HG02885 (cell line): ENCODE results near the gene SLC22A1.
A peak's percentile ranks its signal among the peaks of the same experiment; 100 is the strongest.
"Not testable (repeated sequence)": the region's sequence is repeated elsewhere in the genome, so short reads cannot be mapped to it uniquely, and the experiment has no call there.

Experiments
- ATAC-seq: cut with Tn5 transposase; IDR thresholded peaks from one replicate; pipeline ENCODE4 v1.9.1; 2021; ENCODE audit warnings: mild to moderate bottlenecking; ENCODE audit not compliant: unreplicated experiment, poor library complexity

The SLC22A1 gene

DNA sequence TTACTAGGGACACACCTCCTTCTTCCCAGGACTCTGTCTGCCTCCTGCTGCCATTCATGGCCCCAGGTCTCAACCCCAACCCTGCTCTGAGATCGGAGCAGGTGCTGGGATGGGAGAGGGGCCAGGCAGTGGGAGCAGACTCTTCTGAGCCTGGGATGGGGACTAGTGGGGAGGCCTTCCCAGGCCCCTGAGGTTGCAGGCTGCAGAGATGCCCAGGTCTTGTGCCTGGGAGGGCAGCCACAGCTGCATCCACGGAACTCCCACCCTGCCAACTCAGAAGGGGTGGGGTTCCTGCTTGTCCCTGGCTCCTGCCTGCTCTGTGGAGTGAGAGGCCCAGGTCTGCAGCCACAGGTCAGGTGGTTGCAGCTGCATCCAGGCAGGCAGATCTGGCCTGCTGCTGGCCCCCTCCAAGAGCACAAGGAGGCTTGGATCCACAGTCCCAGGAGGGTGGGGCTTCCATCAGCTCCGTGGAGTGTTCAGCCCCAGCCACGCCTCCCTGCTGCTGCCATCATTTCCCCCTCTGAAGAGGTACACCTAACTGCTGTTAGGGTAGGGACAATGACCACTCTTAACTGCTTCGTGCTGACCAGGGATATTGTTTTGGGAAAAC is 2.9 kb upstream of the SLC22A1 start:
- ATAC-seq = no peak

GRCh38 chr6:160120087-160120486 is 1.5 kb upstream of the SLC22A1 start:
- ATAC-seq = no peak

- ATAC-seq = no peak
Measured at GRCh38 chr6:160121981-160122380, 366 bp downstream of the SLC22A1 start.

- ATAC-seq = no peak
Measured at GRCh38 chr6:160122744-160123143, 1.1 kb downstream of the SLC22A1 start.

GRCh38 chr6:160124007-160124406 is 2.4 kb downstream of the SLC22A1 start:
- ATAC-seq = no peak

GRCh38 chr6:160124605-160125004 is 3.0 kb downstream of the SLC22A1 start:
- ATAC-seq = no peak

DNA sequence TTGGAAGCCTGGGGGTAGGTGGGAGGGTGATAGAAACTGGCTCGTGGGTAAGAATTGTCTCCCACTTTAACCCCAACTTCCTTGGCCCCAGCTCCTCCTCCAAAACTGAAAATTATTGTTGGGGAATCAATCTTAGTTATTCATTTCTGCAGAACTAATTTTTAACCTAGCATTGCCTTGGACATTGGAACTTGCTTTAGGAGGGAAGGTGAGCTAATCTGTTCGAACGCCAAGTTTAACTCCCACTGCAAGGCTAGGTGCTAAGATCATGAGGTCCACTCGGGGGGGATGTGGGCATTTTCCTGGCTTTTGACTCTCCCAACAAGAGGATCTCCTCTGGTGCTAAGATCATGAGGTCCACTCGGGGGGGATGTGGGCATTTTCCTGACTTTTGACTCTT is 3.5 kb downstream of the SLC22A1 start:
- not testable (repeated sequence) for ATAC-seq

DNA sequence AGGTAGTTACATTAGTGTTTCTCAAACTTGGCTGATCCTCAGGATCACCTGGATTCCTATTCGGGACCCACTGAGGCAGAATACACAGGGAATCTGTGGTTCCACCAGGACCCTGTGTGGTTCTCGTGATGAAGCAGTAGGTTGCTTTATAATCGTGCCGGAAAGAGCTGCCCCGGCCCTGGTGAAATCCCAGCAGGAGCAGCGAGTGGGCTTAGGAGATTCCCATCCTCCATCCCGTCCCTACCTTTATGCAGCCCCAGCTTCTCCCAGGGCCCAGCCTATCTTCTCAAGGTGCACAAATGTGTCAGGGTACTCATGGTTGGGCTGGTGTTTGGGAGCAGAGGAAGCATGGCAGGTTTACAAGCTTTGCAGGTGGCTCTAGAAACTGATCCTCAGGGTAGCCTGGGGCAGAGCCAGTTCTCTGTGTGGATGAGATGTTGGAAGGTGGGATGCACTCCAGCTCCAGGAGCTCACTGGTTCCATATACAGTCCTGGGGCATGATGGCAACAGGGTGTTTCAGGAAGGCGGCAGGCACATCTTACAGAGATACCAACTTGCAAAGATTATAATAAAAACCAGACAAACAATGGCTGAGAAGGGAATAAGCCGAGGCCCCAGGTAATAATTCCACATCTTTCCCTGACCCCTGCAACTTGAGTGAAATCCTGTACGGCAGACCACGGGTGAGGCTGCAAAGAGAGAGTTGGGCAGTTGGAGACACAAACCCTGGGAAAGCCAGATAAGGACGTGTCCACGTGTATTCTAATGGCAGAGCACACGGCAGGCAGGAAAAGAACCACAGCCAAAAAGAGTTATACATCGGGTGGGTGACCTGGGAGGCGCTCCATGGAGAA is 5.9 kb downstream of the SLC22A1 start:
- no peak for ATAC-seq

GRCh38 chr6:160128125-160128683 is 6.6 kb downstream of the SLC22A1 start:
- ATAC-seq = no peak

DNA sequence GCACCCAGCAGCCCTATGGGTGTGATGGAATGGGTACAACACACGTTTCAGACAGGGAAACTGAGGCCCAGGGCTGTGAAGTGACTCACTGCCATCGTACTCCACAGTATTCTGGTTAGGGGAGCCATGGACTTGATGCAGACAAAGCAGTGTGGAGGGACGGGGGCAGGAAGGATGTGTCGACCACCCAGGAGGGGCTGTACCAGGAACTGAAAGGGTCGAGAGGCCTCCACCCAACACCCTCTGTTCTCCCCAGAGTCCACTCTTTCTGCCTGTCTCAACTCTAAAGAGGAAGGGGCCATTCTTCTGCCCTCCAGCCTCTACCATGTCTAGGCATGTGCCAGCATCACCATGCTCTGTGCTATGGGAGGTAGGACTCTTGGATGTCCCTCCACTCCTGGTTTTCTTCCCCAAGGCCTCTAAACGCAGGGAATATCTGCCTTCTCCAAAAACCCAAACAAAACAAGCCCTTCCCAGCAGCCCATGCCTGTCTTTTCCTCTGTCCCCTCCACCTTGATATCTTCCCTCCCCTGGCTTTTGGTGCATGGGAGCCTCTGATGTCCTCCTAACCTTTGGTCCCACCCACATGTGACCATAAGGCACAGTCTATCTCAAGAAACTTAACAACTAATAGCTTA is 7.4 kb downstream of the SLC22A1 start:
- ATAC-seq = no peak

DNA sequence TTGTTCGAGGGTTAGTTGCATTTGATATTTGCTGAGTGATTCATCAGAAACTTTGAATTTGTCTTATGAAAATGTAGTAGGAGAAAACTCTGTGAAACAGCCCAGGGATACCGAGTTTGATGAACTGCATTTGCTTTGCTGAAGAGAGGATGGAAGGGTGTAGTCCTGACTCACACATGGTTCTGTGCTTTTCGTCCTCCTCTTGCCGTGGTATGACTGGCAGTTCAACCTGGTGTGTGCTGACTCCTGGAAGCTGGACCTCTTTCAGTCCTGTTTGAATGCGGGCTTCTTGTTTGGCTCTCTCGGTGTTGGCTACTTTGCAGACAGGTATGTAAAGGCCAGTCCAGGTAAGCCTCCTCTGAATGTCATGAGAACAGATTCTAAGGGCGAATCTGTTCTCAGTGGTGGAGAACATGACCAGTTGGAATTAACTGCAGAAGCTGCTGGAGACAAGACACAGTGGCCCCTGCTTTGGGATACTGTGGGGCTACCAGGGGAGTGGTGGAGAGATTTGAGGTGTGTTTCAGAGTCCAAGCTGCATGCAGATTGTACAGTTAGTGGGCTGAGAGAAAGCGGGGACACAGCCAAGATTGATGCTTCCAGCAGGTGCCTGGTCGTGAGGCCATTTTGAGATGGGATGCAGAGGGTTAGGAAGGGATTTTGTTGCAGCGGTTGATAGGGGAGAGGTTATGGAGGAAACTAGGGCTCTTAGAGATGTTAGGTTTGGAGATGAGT is 8.4 kb downstream of the SLC22A1 start:
- no peak for ATAC-seq

GRCh38 chr6:160130729-160131484 is 9.3 kb downstream of the SLC22A1 start:
- no peak for ATAC-seq

GRCh38 chr6:160131636-160132296 is 10.2 kb downstream of the SLC22A1 start:
- ATAC-seq = no peak

DNA sequence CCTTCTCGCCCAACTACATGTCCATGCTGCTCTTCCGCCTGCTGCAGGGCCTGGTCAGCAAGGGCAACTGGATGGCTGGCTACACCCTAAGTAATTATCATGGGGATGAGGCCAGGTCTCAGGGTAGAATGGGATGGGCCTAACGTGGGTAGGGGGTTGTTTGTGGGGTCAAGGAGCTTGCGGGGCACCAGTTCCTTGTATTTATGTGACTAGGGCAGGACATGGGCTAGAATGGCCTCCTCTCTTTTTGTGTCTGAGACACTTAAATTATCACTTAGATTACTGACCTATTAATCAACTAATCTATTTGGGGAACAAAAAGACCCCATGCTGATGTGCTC is 10.7 kb downstream of the SLC22A1 start:
- ATAC-seq = no peak

DNA sequence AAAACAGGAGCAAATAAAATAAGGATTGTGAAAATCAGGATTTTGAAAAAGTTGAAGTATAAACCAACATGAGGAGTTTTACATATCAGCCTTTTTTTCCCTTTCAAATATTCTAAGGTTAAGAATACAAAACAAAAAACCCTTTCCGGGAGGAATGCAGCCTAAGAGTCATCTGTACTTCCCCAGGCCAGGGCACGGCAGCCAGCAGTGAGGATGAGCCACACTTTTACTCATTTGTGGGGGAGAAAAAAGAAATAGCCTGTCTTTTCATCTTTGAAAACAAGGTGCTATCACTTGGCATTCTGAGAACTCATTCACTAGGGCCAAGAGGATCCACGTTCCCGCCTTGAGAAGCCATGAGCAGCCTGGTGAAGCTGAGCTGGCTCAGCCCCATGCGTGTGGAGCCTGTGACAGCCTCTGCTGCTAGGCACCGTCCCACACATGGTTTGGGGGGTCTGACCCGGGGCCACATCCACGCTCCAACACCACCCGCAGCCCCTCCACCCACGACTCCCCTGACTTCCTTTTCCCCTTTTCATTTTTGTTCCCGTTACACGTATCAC is 11.2 kb downstream of the SLC22A1 start:
- ATAC-seq = peak; percentile 38

GRCh38 chr6:160133441-160134336 is 12.1 kb downstream of the SLC22A1 start:
- ATAC-seq = no peak

- ATAC-seq = peak; percentile 45
Measured at GRCh38 chr6:160134337-160134751, 12.7 kb downstream of the SLC22A1 start.
